Measurements from ENCODE around the gene EVC. TPM values are rescaled to one million over a fixed set of nuclear protein-coding genes. Genes with fewer than 3 reads are reported as not detected.

The EVC gene
- total and polyA plus RNA-seq, 9 donors = 16.4 to 63.5 (median 47.6) TPM

GRCh38 chr4:5839332-5839731 is 128.3 kb downstream of the EVC start:
- WGBS, 3 donors = 85 to 91% (median 89%) methylated on average over 13 of the region's 13 CpGs
- Histone ChIP-seq H3K4me3 (no peak overlapping the region), H3K4me1 (ENCODE audit: insufficient read depth) (peaks cover 4% of the 10 kb centered on the region), H3K27me3 (no peaks in the 10 kb centered on the region), H3K27ac (no peak overlapping the region), H3K9me3 (no peaks in the 10 kb centered on the region), H3K36me3 (no peaks in the 10 kb centered on the region)
- TF ChIP-seq CTCF (IDR thresholded peaks at IDR 0.05) (no peak), POLR2A (IDR thresholded peaks at IDR 0.05) (no peak), EP300 (IDR thresholded peaks at IDR 0.05) (no peak)
- no peak for DNase-seq
- intact Hi-C loops (cut with DNase I) = no loop called here

GRCh38 chr4:5839751-5840674 is 129.0 kb downstream of the EVC start:
- Histone ChIP-seq H3K27ac (no peak overlapping the region), H3K9me3 (no peaks in the 10 kb centered on the region), H3K4me1 (ENCODE audit: insufficient read depth) (peaks cover 4% of the 10 kb centered on the region), H3K36me3 (no peaks in the 10 kb centered on the region), H3K27me3 (no peaks in the 10 kb centered on the region), H3K4me3 (no peak overlapping the region)
- 32 to 41% (median 38%) methylated on average over 27 to 30 of the region's 30 CpGs for WGBS, 3 donors
- intact Hi-C loops (cut with DNase I) = loop anchor here in 1 of 4 donors (5.0 kb wide), 1 partner anchor 557 kb away; no protein-coding TSS in a partner anchor
- DNase-seq = peak in 4 of 5 donors; percentile 36 to 47 (median 41)
- TF ChIP-seq EP300 (IDR thresholded peaks at IDR 0.05) (no peak), CTCF (IDR thresholded peaks at IDR 0.05) (no peak), POLR2A (IDR thresholded peaks at IDR 0.05) (no peak)

- intact Hi-C loops (cut with DNase I) = loop anchor here in 1 of 4 donors (5.0 kb wide), 1 partner anchor 555 kb away; no protein-coding TSS in a partner anchor
- 93 to 94% (median 94%) methylated on average over 3 to 4 of the region's 4 CpGs for WGBS, 3 donors
- Histone ChIP-seq H3K27ac (no peak overlapping the region), H3K27me3 (no peaks in the 10 kb centered on the region), H3K9me3 (no peaks in the 10 kb centered on the region), H3K4me3 (no peak overlapping the region), H3K36me3 (no peaks in the 10 kb centered on the region), H3K4me1 (ENCODE audit: insufficient read depth) (peaks cover 4% of the 10 kb centered on the region)
- DNase-seq = no peak
- TF ChIP-seq EP300 (IDR thresholded peaks at IDR 0.05) = no peak
- TF ChIP-seq CTCF (IDR thresholded peaks at IDR 0.05) = no peak
- no peak for TF ChIP-seq POLR2A (IDR thresholded peaks at IDR 0.05)
Measured at GRCh38 chr4:5842456-5842855, 131.5 kb downstream of the EVC start.

- intact Hi-C loops (cut with DNase I) = loop anchor here in 1 of 4 donors (5.0 kb wide), 1 partner anchor 553 kb away; no protein-coding TSS in a partner anchor
- 33 to 50% (median 38%) methylated on average over 18 of the region's 18 CpGs for WGBS, 3 donors
- no peaks in the 10 kb centered on the region for H3K27me3 ChIP-seq
- no peaks in the 10 kb centered on the region for H3K36me3 ChIP-seq
- H3K4me3 ChIP-seq = no peak overlapping the region
- H3K9me3 ChIP-seq = no peaks in the 10 kb centered on the region
- H3K4me1 ChIP-seq (ENCODE audit: insufficient read depth) = peaks cover 4% of the 10 kb centered on the region
- no peak for DNase-seq
- TF ChIP-seq EP300 (IDR thresholded peaks at IDR 0.05) (no peak), POLR2A (IDR thresholded peaks at IDR 0.05) (no peak), CTCF (IDR thresholded peaks at IDR 0.05) (no peak)
- H3K27ac ChIP-seq = no peak overlapping the region
Measured at GRCh38 chr4:5843573-5844530, 132.9 kb downstream of the EVC start.
